ENCODE measurements around the gene PCDHB16. TPM values are rescaled to one million over a fixed set of nuclear protein-coding genes. Genes with fewer than 3 reads are reported as not detected.
"Not testable (repeated sequence)": the region's sequence is repeated elsewhere in the genome, so short reads cannot be mapped to it uniquely, and the experiment has no call there.

PCDHB16 gene
- total and polyA plus RNA-seq, 2 of the 4 experiments (the other 2 are of a cell fraction) = 0.18 to 0.36 TPM

- H2BK15ac ChIP-seq (ENCODE audit: low read depth, low read length); H4K5ac ChIP-seq (ENCODE audit: low read depth, low read length); in situ Hi-C loops (cut with MboI; ENCODE audit: low sequenced_read_pairs); BruUV-seq (replicated peaks); ATAC-seq (ENCODE audit: low read depth); H2BK20ac ChIP-seq (ENCODE audit: low read depth, low read length); H3K4me1 ChIP-seq (ENCODE audit: control insufficient read depth, insufficient read depth, low read length); H3K4ac ChIP-seq (ENCODE audit: low read depth, low read length); H4K20me1 ChIP-seq (ENCODE audit: insufficient read depth, low read length); H2BK120ac ChIP-seq (ENCODE audit: low read depth, low read length); intact Hi-C loops (cut with micrococcal nuclease); H3K56ac ChIP-seq (ENCODE audit: extremely low read depth, insufficient read depth, low read length); H3K27me3 ChIP-seq (ENCODE audit: control insufficient read depth, insufficient read depth, low read length); H2BK5ac ChIP-seq (ENCODE audit: low read depth, low read length, poor library complexity, severe bottlenecking); H2AFZ ChIP-seq (replicated peaks; ENCODE audit: low read length, poor library complexity); H3K79me1 ChIP-seq (ENCODE audit: low read depth in 1 of 2, low read length in 2 of 2); H3K27ac ChIP-seq (ENCODE audit: insufficient read depth, low read length); H3K18ac ChIP-seq (ENCODE audit: low read depth, low read length); H2AK9ac ChIP-seq (replicated peaks; ENCODE audit: low read depth, low read length, poor library complexity); POLR2A ChIA-PET (ENCODE audit: unreplicated experiment); H2AK5ac ChIP-seq (ENCODE audit: low read depth, low read length); H3K9me1 ChIP-seq (ENCODE audit: insufficient read depth, low read length); H3K9ac ChIP-seq (ENCODE audit: low read depth, low read length); H4K8ac ChIP-seq (ENCODE audit: low read depth in 2 of 2, low read length in 2 of 2); CTCF ChIA-PET; H3K4me3 ChIP-seq (ENCODE audit: insufficient read depth, low read depth, low read length); dilution Hi-C loops (cut with HindIII; ENCODE audit: low sequenced_read_pairs, unreplicated experiment); H4K91ac ChIP-seq (ENCODE audit: insufficient read depth, low read depth, low read length); H3K4me2 ChIP-seq (ENCODE audit: low read depth, low read length); H3K23ac ChIP-seq (ENCODE audit: low read depth, low read length); DNase-seq; H3K36me3 ChIP-seq (ENCODE audit: control insufficient read depth, insufficient read depth, low read length); H3K14ac ChIP-seq (replicated peaks; ENCODE audit: low read depth, low read length): not testable (repeated sequence)
- WGBS, 2 experiments (ENCODE audit: extremely low coverage in 2 of 2, insufficient read length in 1 of 2) = 19% methylated on average over 5 of the region's 27 CpGs; no CpG with 5 or more reads in 1 of the 2 experiments
- H3K9me3 ChIP-seq (ENCODE audit: control insufficient read depth, insufficient read depth, low read length) = peaks cover 20% of the 10 kb centered on the region; the same call in 1 of the 2 replicates
Observed at GRCh38 chr5:141210849-141211248, 28.7 kb downstream of the PCDHB16 start.

Data from IMR-90 (cell line).